Measurements from ENCODE around the gene ATP5F1A. TPM values are rescaled to one million over a fixed set of nuclear protein-coding genes. Genes with fewer than 3 reads are reported as not detected.

Gene ATP5F1A
- total and polyA plus RNA-seq, 2 donors (not counting 3 experiments of a cell fraction or from before 2014, with no cell fraction given), result 405 to 585 TPM

DNA sequence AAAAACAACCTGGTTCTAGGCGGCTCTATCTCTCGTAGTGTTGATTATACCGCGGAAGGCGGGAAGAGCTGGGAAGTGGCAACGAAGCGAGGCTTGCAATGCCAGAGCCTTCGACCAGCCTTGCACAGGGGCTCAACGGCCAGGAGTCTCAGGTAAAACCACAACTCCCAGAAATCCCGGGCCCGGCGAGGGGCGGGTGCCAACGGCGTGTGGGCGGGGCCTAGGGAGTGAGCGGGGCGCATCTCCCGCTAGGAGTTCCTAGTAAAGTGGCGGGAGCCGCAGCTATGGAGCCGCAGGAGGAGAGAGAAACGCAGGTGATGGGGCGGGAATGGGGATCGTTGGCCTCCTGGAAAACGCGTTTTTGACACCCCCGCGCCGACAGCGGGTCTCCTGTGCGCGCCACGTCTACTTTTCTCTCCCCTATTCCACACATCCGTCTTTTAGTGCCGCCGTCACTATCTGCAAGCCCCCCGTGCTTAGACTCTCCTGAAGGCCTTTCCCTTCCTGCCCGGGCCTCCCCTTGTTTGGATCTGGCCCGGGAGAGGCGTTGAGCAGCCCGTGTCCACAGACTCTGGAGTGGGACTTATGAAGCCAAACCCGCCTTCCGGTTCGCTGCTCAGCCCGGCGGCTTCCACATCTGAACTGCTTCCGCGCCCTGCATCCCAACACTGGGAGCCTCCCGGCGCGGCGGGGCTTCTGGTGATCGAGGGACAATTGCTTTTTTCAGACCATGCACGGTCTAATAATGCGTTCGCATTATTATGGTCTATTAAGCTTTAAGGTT lies 6.2 kb upstream of the ATP5F1A start, which contains the start of gene HAUS1:
HAUS1 (plus strand) TSS at position 258 of the 784 bp plus-strand sequence; CDS start at position 285, 27 bp downstream.
- ChIA-PET CTCF (interaction anchor here (0.6 to 1.1 kb wide), 2 partner anchors 69 to 123 kb away, joined by 3 read pairs; a partner anchor contains a TSS), POLR2A (no interaction called here)
- TF ChIP-seq MYC (IDR thresholded peaks at IDR 0.05; ENCODE audit: low read depth, low read length), result no peak
- peak; percentile 83 for TF ChIP-seq POLR2AphosphoS5 (IDR thresholded peaks at IDR 0.05; ENCODE audit: insufficient read depth, low read depth, low read length)
- peak; percentile 88 for TF ChIP-seq POLR2A (IDR thresholded peaks at IDR 0.05; ENCODE audit: low read depth, low read length)
- Histone ChIP-seq H3K27ac (ENCODE audit: insufficient read depth, low read depth, low read length) (peak within 1 kb of the TSS; percentile 78), H3K4me2 (ENCODE audit: insufficient read depth, low read length) (peak within 1 kb of the TSS; percentile 99), H3K9me3 (replicated peaks; ENCODE audit: control insufficient read depth, insufficient read depth, low read length) (no peaks in the 10 kb centered on the region), H3K79me2 (ENCODE audit: control insufficient read depth, insufficient read depth, low read length) (peaks cover 8% of the 10 kb centered on the region), H3K27me3 (ENCODE audit: control insufficient read depth in 2 of 2, insufficient read depth in 2 of 2, low read length in 2 of 2) (no peaks in the 10 kb centered on the region), H3K36me3 (ENCODE audit: control insufficient read depth in 2 of 2, extremely low read depth in 1 of 2, insufficient read depth in 2 of 2, low read length in 2 of 2) (no peaks in the 10 kb centered on the region), H3K4me3 (replicated peaks in 1 of 3; ENCODE audit: insufficient read depth in 1 of 3, low read depth in 1 of 3, low read length in 3 of 3) (peak within 1 kb of the TSS; percentile 73 to 97 (median 97)), H3K9me1 (replicated peaks; ENCODE audit: control insufficient read depth, extremely low read depth, insufficient read depth, low read length) (no peaks in the 10 kb centered on the region), H4K20me1 (replicated peaks; ENCODE audit: control insufficient read depth, extremely low read depth, insufficient read depth, low read length) (no peaks in the 10 kb centered on the region), H3K4me1 (ENCODE audit: control insufficient read depth, extremely low read depth, insufficient read depth, low read length) (peaks cover 8% of the 10 kb centered on the region), H3K9ac (replicated peaks; ENCODE audit: extremely low read depth, insufficient read depth, low read length) (peak within 1 kb of the TSS; percentile 90), H2AFZ (ENCODE audit: low read depth, low read length) (peak within 1 kb of the TSS; percentile 100)
- DNase-seq (ENCODE audit: low read depth, low spot score), result peak; percentile 88
- dilution Hi-C loops (cut with MboI; ENCODE audit: extremely low pct_ligation_motif_present, low sequenced_read_pairs) (no loop called here), intact Hi-C loops (cut with micrococcal nuclease) (no loop called here)
- TSS peak; percentile 55 for BruUV-seq (replicated peaks)
- peak; percentile 86 for FAIRE-seq

DNA sequence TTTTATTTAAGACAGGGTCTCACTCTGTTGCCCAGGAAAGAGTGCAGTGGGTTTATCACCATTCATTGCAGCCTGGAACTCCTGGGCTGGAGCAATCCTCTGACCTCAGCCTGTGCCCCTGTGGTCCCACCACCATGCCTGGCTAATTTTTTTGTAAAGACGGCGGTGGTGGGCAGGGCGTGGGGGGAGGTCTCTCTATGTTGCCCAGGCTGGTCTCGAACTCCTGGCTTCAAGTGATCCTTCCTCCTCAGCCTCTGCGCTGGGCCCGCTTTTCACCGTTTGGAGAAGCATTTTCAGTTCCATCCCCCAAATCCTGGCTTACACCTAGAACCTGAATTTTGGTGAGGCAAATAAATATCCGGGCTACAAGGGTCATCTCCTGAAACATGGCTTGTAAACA lies 1.4 kb upstream of the ATP5F1A start:
- FAIRE-seq, result no peak
- Histone ChIP-seq H3K4me2 (ENCODE audit: insufficient read depth, low read length) (no peak overlapping the region), H3K27me3 (ENCODE audit: control insufficient read depth in 2 of 2, insufficient read depth in 2 of 2, low read length in 2 of 2) (no peaks in the 10 kb centered on the region), H3K4me1 (ENCODE audit: control insufficient read depth, extremely low read depth, insufficient read depth, low read length) (peaks cover 19% of the 10 kb centered on the region), H3K36me3 (ENCODE audit: control insufficient read depth in 2 of 2, extremely low read depth in 1 of 2, insufficient read depth in 2 of 2, low read length in 2 of 2) (peaks cover 0 to 2% of the 10 kb centered on the region in 2 experiments), H3K9me1 (replicated peaks; ENCODE audit: control insufficient read depth, extremely low read depth, insufficient read depth, low read length) (no peaks in the 10 kb centered on the region), H2AFZ (ENCODE audit: low read depth, low read length) (no peak overlapping the region), H3K27ac (ENCODE audit: insufficient read depth, low read depth, low read length) (no peak overlapping the region), H3K4me3 (replicated peaks in 1 of 3; ENCODE audit: insufficient read depth in 1 of 3, low read depth in 1 of 3, low read length in 3 of 3) (no peak overlapping the region), H3K79me2 (ENCODE audit: control insufficient read depth, insufficient read depth, low read length) (peaks cover 36% of the 10 kb centered on the region), H3K9ac (replicated peaks; ENCODE audit: extremely low read depth, insufficient read depth, low read length) (no peak overlapping the region), H3K9me3 (replicated peaks; ENCODE audit: control insufficient read depth, insufficient read depth, low read length) (no peaks in the 10 kb centered on the region), H4K20me1 (replicated peaks; ENCODE audit: control insufficient read depth, extremely low read depth, insufficient read depth, low read length) (no peaks in the 10 kb centered on the region)
- intact Hi-C loops (cut with micrococcal nuclease) (no loop called here), dilution Hi-C loops (cut with MboI; ENCODE audit: extremely low pct_ligation_motif_present, low sequenced_read_pairs) (no loop called here)
- DNase-seq (ENCODE audit: low read depth, low spot score), result no peak
- TF ChIP-seq JUN (IDR thresholded peaks at IDR 0.05; ENCODE audit: borderline replicate concordance, insufficient read depth, insufficient read length, low read depth), result no peak
- TF ChIP-seq, protein P1, sequence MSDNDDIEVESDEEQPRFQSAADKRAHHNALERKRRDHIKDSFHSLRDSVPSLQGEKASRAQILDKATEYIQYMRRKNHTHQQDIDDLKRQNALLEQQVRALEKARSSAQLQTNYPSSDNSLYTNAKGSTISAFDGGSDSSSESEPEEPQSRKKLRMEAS (IDR thresholded peaks at IDR 0.05; ENCODE audit: insufficient read depth, insufficient read length), result no peak
- TF ChIP-seq GATA2 (IDR thresholded peaks at IDR 0.05; ENCODE audit: insufficient read depth, insufficient read length, low read depth, low read length), result no peak
- TF ChIP-seq EZH2 (IDR thresholded peaks at IDR 0.05; ENCODE audit: borderline replicate concordance, low read depth, low read length, severe bottlenecking), result no peak
- no peak for TF ChIP-seq FOS (IDR thresholded peaks at IDR 0.05; ENCODE audit: borderline replicate concordance, insufficient read depth, low read length)
- no peak for TF ChIP-seq POLR2A (IDR thresholded peaks at IDR 0.05; ENCODE audit: low read depth, low read length)
- TF ChIP-seq, protein P2, sequence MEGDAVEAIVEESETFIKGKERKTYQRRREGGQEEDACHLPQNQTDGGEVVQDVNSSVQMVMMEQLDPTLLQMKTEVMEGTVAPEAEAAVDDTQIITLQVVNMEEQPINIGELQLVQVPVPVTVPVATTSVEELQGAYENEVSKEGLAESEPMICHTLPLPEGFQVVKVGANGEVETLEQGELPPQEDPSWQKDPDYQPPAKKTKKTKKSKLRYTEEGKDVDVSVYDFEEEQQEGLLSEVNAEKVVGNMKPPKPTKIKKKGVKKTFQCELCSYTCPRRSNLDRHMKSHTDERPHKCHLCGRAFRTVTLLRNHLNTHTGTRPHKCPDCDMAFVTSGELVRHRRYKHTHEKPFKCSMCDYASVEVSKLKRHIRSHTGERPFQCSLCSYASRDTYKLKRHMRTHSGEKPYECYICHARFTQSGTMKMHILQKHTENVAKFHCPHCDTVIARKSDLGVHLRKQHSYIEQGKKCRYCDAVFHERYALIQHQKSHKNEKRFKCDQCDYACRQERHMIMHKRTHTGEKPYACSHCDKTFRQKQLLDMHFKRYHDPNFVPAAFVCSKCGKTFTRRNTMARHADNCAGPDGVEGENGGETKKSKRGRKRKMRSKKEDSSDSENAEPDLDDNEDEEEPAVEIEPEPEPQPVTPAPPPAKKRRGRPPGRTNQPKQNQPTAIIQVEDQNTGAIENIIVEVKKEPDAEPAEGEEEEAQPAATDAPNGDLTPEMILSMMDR (IDR thresholded peaks at IDR 0.05; ENCODE audit: extremely low read depth in 1 of 2, insufficient read depth in 1 of 2, low read depth in 1 of 2, low read length in 2 of 2), result no peak
- TF ChIP-seq POLR2AphosphoS5 (IDR thresholded peaks at IDR 0.05; ENCODE audit: insufficient read depth, low read depth, low read length), result no peak
- no peak for TF ChIP-seq MYC (IDR thresholded peaks at IDR 0.05; ENCODE audit: low read depth, low read length)
- no TSS peak for BruUV-seq (replicated peaks)
- ChIA-PET CTCF (no interaction called here), POLR2A (no interaction called here)
